Liver (tissue), 9 donors: ENCODE results near the gene STC2. TPM values are rescaled to one million over a fixed set of nuclear protein-coding genes. Genes with fewer than 3 reads are reported as not detected.

Experiments
- DNase-seq: peaks from one replicate; pipeline ENCODE4 v3.0.0-alpha.2; 2017; ENCODE audit warnings: low spot score
- H3K27ac ChIP-seq, 2 donors: one replicate each; pipeline ENCODE4 v1.7.0; 2013; ENCODE audit warnings: inconsistent platforms in 2 of 2, low read length in 2 of 2, control low read depth in 1 of 2, low read depth in 1 of 2, mild to moderate bottlenecking in 1 of 2
- H3K27me3 ChIP-seq, 4 donors: one replicate each; pipeline versions ENCODE4 v1.6.1 to v1.7.0; 2013; ENCODE audit warnings: low read length in 3 of 4, inconsistent platforms in 1 of 4, mild to moderate bottlenecking in 1 of 4, moderate library complexity in 1 of 4; ENCODE audit not compliant: control insufficient read depth in 4 of 4, insufficient read depth in 4 of 4
- H3K36me3 ChIP-seq, 4 donors: one replicate each; pipeline versions ENCODE4 v1.6.1 to v1.7.0; 2013; ENCODE audit warnings: low read length in 3 of 4, mild to moderate bottlenecking in 3 of 4, low read depth in 1 of 4, moderate library complexity in 1 of 4; ENCODE audit not compliant: control insufficient read depth in 4 of 4, insufficient read depth in 3 of 4
- H3K4me1 ChIP-seq, 4 donors: one replicate each; pipeline versions ENCODE4 v1.6.1 to v1.7.0; 2013; ENCODE audit warnings: low read length in 3 of 4, mild to moderate bottlenecking in 3 of 4, moderate library complexity in 1 of 4; ENCODE audit not compliant: control insufficient read depth in 4 of 4, insufficient read depth in 4 of 4
- H3K4me3 ChIP-seq, 3 donors: one replicate each; pipeline versions ENCODE4 v1.6.1 to v1.7.0; 2013; ENCODE audit warnings: low read length in 3 of 3, control low read depth in 1 of 3, low read depth in 1 of 3, mild to moderate bottlenecking in 1 of 3
- H3K9ac ChIP-seq, 2 donors: one replicate each; pipeline ENCODE4 v1.7.0; 2013; ENCODE audit warnings: low read length in 2 of 2, mild to moderate bottlenecking in 2 of 2, moderate library complexity in 2 of 2, control low read depth in 1 of 2, low read depth in 1 of 2
- H3K9me3 ChIP-seq, 4 donors: one replicate each; pipeline versions ENCODE4 v1.6.1 to v1.7.0; 2013; ENCODE audit warnings: low read length in 3 of 4; ENCODE audit not compliant: control insufficient read depth in 4 of 4
- EGR1 ChIP-seq, 2 donors: IDR thresholded peaks; 2 replicates each; pipeline ENCODE4 v1.6.1; 2016 to 2018; ENCODE audit warnings: antibody characterized with exemption in 2 of 2, low read depth in 2 of 2
- FOXA1 ChIP-seq: IDR thresholded peaks from 2 replicates; pipeline ENCODE4 v1.6.1; 2016; ENCODE audit warnings: antibody characterized with exemption
- FOXA2 ChIP-seq: IDR thresholded peaks from 2 replicates; pipeline ENCODE4 v1.6.1; 2016; ENCODE audit warnings: antibody characterized with exemption
- GABPA ChIP-seq, 2 donors: IDR thresholded peaks in 1 of 2; conservative IDR thresholded peaks in 1 of 2; 2 replicates each; pipeline ENCODE4 v1.6.1; 2016; ENCODE audit warnings: antibody characterized with exemption in 2 of 2, mild to moderate bottlenecking in 1 of 2, moderate library complexity in 1 of 2
- HNF4A ChIP-seq, 2 donors: conservative IDR thresholded peaks; 2 replicates each; pipeline ENCODE4 v1.6.1; 2016; ENCODE audit warnings: antibody characterized with exemption in 2 of 2, mild to moderate bottlenecking in 2 of 2
- JUND ChIP-seq, 2 donors: IDR thresholded peaks; 2 replicates each; pipeline ENCODE4 v1.6.1; 2016; ENCODE audit warnings: antibody characterized with exemption in 2 of 2
- RXRA ChIP-seq, 2 donors: IDR thresholded peaks; 2 replicates each; pipeline ENCODE4 v1.6.1; 2017 to 2018; ENCODE audit warnings: antibody characterized with exemption in 2 of 2, mild to moderate bottlenecking in 1 of 2
- TAF1 ChIP-seq: conservative IDR thresholded peaks from 2 replicates; pipeline ENCODE4 v1.6.1; 2016; ENCODE audit warnings: antibody characterized with exemption, mild to moderate bottlenecking
- YY1 ChIP-seq: IDR thresholded peaks from 2 replicates; pipeline ENCODE4 v1.6.1; 2016; ENCODE audit warnings: antibody characterized with exemption, mild to moderate bottlenecking
- WGBS: extraction: QIAGEN DNeasy Blood & Tissue Kit; methylation state at CpG from one replicate; pipeline ENCODE4 v1.1.7; 2013; 5-methylcytosine and 5-hydroxymethylcytosine counted together
- polyA plus RNA-seq, 2 donors: library from polyadenylated mRNA; stranded (reverse) in 1 of 2; unstranded in 1 of 2; fragments of 200-250 nt in 1 of 2; fragments of >200 nt in 1 of 2; fragmentation: Nextera tagmentation in 1 of 2; extraction: Ambion mirVana in 1 of 2; gene quantifications; one replicate each; pipeline versions ENCODE4 v1.2.1 to v1.2.3, GENCODE V29; 2013 to 2015
- total RNA-seq, 2 donors: library from RNA; depleted of rRNA; stranded (reverse); fragments of >200 nt; gene quantifications; one replicate each; pipeline ENCODE4 v1.2.3, GENCODE V29; 2014
- TF ChIP-seq, protein P1 (sequence below): IDR thresholded peaks from 2 replicates; pipeline ENCODE4 v1.6.1; 2016; ENCODE audit warnings: antibody characterized with exemption
- TF ChIP-seq, protein P2 (sequence below): fragments of 150-350 bp; IDR thresholded peaks from 2 replicates; pipeline ENCODE4 v1.5.1; 2017; ENCODE audit warnings: improper control_type of control experiment, low read depth, low read length; ENCODE audit not compliant: missing input control
- TF ChIP-seq, protein P3 (sequence below): IDR thresholded peaks from 2 replicates; pipeline ENCODE4 v1.6.1; 2016; ENCODE audit warnings: antibody characterized with exemption
- TF ChIP-seq, protein P4 (sequence below): IDR thresholded peaks from 2 replicates; pipeline ENCODE4 v1.6.1; 2016; ENCODE audit warnings: antibody characterized with exemption, mild to moderate bottlenecking
- TF ChIP-seq, protein P5 (sequence below): IDR thresholded peaks from 2 replicates; pipeline ENCODE4 v1.6.1; 2016; ENCODE audit warnings: antibody characterized with exemption
- donor health status: healthy.
- donor health status: healthy.
- donor health status: healthy.
- donor health status: healthy.
- donor health status: healthy.

Gene STC2
- total and polyA plus RNA-seq, 4 donors: 0.04 to 0.18 (median 0.17) TPM; not detected in 1

DNA sequence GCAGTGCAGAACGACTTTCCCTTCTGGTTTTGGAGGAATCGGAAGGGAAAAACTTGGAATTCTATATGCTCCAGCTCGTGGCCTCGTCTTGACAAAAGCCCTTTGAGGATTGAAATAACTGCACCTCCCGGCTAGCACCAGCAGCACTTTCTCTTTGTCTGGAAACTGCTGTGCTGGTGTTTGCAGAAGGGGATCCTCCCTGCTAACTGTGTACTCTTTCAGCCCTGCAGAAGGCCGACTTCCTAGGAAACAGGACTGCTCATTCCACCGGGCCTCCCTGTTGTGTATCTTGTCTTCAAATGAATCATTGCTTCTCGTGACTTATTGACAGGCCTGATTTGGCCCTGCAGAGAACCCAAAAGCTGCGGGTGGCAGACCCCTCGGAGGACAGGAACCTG is 23.6 kb downstream of the STC2 start:
- Histone ChIP-seq H3K4me3 (no peak overlapping the region), H3K9me3 (peaks cover 0 to 8% (median 2%) of the 10 kb centered on the region in 4 donors), H3K36me3 (no peaks in the 10 kb centered on the region), H3K27ac (no peak overlapping the region), H3K27me3 (no peaks in the 10 kb centered on the region), H3K4me1 (peaks cover 0 to 4% (median 0%) of the 10 kb centered on the region in 4 donors), H3K9ac (no peak overlapping the region)
- TF ChIP-seq RXRA (IDR thresholded peaks at IDR 0.05) (no peak), YY1 (no peak), HNF4A (conservative IDR thresholded peaks at IDR 0.05) (no peak), FOXA2 (no peak), TAF1 (no peak), GABPA (IDR thresholded peaks at IDR 0.05 in 1 of 2, conservative IDR thresholded peaks at IDR 0.05 in 1 of 2) (no peak)
- TF ChIP-seq, protein P1, sequence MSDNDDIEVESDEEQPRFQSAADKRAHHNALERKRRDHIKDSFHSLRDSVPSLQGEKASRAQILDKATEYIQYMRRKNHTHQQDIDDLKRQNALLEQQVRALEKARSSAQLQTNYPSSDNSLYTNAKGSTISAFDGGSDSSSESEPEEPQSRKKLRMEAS: no peak
- TF ChIP-seq, protein P2, sequence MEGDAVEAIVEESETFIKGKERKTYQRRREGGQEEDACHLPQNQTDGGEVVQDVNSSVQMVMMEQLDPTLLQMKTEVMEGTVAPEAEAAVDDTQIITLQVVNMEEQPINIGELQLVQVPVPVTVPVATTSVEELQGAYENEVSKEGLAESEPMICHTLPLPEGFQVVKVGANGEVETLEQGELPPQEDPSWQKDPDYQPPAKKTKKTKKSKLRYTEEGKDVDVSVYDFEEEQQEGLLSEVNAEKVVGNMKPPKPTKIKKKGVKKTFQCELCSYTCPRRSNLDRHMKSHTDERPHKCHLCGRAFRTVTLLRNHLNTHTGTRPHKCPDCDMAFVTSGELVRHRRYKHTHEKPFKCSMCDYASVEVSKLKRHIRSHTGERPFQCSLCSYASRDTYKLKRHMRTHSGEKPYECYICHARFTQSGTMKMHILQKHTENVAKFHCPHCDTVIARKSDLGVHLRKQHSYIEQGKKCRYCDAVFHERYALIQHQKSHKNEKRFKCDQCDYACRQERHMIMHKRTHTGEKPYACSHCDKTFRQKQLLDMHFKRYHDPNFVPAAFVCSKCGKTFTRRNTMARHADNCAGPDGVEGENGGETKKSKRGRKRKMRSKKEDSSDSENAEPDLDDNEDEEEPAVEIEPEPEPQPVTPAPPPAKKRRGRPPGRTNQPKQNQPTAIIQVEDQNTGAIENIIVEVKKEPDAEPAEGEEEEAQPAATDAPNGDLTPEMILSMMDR: no peak
- WGBS: 63% methylated on average over 10 of the region's 10 CpGs
- DNase-seq: no peak

DNA sequence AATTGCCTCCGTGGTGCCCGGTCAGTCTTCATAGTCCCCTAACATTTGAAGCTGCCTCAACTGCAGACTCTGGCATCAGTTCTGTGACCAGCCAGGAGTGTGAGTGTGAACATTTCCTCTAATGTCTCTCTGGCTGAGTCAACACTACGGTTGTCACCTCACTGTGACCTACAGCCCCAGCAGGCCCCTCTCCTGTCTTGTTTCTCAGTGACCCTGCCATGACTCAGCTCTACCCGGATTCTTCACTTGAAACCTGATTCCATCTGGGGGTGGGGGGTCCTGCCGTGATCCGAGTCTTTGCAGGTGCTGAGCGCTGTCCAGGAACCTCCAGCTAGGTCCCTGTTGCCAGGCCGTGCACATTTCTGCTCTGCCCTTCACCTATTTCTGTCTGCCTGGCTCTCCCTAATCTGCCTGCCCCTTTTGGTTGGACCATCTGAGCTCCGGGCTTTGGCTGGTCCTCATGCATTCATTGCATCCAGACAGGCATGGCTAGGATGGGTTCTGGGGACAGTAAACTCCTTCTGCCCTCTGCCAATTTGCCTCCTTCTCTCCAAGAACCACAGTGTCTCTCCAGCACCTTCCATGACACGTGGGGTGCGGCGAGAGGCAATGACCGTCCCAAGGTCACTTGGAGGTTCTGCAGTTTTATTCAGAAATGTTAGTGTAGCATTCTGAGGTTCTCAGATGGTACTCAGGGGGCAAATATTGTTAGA is 24.2 kb downstream of the STC2 start:
- Histone ChIP-seq H3K36me3 (no peaks in the 10 kb centered on the region), H3K4me1 (peaks cover 0 to 4% (median 0%) of the 10 kb centered on the region in 4 donors), H3K4me3 (no peak overlapping the region), H3K27me3 (no peaks in the 10 kb centered on the region), H3K27ac (no peak overlapping the region), H3K9me3 (peaks cover 0 to 8% (median 2%) of the 10 kb centered on the region in 4 donors), H3K9ac (no peak overlapping the region)
- WGBS: 72% methylated on average over 13 of the region's 13 CpGs
- DNase-seq: no peak
- TF ChIP-seq YY1: no peak
- TF ChIP-seq RXRA (IDR thresholded peaks at IDR 0.05): no peak
- no peak for TF ChIP-seq JUND (IDR thresholded peaks at IDR 0.05)
- TF ChIP-seq, protein P2: no peak
- TF ChIP-seq, protein P3, sequence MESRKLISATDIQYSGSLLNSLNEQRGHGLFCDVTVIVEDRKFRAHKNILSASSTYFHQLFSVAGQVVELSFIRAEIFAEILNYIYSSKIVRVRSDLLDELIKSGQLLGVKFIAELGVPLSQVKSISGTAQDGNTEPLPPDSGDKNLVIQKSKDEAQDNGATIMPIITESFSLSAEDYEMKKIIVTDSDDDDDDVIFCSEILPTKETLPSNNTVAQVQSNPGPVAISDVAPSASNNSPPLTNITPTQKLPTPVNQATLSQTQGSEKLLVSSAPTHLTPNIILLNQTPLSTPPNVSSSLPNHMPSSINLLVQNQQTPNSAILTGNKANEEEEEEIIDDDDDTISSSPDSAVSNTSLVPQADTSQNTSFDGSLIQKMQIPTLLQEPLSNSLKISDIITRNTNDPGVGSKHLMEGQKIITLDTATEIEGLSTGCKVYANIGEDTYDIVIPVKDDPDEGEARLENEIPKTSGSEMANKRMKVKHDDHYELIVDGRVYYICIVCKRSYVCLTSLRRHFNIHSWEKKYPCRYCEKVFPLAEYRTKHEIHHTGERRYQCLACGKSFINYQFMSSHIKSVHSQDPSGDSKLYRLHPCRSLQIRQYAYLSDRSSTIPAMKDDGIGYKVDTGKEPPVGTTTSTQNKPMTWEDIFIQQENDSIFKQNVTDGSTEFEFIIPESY: no peak
- no peak for TF ChIP-seq EGR1 (IDR thresholded peaks at IDR 0.05; ENCODE audit: low read depth in 2 of 2)
- no peak for TF ChIP-seq FOXA1
- TF ChIP-seq, protein P4, sequence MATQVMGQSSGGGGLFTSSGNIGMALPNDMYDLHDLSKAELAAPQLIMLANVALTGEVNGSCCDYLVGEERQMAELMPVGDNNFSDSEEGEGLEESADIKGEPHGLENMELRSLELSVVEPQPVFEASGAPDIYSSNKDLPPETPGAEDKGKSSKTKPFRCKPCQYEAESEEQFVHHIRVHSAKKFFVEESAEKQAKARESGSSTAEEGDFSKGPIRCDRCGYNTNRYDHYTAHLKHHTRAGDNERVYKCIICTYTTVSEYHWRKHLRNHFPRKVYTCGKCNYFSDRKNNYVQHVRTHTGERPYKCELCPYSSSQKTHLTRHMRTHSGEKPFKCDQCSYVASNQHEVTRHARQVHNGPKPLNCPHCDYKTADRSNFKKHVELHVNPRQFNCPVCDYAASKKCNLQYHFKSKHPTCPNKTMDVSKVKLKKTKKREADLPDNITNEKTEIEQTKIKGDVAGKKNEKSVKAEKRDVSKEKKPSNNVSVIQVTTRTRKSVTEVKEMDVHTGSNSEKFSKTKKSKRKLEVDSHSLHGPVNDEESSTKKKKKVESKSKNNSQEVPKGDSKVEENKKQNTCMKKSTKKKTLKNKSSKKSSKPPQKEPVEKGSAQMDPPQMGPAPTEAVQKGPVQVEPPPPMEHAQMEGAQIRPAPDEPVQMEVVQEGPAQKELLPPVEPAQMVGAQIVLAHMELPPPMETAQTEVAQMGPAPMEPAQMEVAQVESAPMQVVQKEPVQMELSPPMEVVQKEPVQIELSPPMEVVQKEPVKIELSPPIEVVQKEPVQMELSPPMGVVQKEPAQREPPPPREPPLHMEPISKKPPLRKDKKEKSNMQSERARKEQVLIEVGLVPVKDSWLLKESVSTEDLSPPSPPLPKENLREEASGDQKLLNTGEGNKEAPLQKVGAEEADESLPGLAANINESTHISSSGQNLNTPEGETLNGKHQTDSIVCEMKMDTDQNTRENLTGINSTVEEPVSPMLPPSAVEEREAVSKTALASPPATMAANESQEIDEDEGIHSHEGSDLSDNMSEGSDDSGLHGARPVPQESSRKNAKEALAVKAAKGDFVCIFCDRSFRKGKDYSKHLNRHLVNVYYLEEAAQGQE: no peak
- TF ChIP-seq, protein P5, sequence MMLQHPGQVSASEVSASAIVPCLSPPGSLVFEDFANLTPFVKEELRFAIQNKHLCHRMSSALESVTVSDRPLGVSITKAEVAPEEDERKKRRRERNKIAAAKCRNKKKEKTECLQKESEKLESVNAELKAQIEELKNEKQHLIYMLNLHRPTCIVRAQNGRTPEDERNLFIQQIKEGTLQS: no peak
